ENCODE results near the gene KCNIP4. TPM values are rescaled to one million over a fixed set of nuclear protein-coding genes. Genes with fewer than 3 reads are reported as not detected.

KCNIP4 gene
- total and polyA plus RNA-seq, 12 donors: 0.15 TPM; not detected in 11

DNA sequence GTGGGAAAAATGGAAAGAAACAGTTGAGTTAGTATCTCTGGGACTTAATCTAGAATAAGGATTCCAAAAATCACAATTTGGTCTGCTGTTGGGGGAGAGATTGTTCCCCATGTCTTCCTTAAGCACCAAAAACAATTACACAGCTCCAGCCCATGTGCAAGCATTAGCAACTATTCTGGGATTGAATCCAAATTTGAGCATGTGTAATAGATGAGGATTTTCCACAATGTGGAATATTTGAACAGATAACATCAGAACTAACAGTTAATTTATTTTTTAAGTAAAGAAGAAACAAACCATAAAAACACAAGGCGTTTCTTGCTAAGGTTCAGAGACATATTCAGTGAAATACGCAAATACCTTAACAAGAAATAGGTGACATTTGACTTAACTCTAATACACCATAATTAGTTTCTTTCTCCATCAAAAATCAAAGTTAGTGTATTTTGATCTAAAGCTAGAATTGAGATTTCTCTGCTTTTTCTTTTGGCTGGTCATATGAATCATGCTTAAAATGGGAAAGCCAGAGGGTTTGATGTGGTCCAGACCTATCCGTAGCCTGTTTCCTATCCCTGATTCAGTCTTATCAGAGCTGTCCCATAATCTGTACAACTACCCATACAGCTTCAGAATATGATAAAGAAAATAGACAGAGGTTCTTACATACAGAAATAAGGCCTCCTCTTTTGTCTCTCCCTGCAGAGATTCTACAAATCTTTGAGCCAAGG is 834.9 kb downstream of the KCNIP4 start:
- TF ChIP-seq, protein P1, sequence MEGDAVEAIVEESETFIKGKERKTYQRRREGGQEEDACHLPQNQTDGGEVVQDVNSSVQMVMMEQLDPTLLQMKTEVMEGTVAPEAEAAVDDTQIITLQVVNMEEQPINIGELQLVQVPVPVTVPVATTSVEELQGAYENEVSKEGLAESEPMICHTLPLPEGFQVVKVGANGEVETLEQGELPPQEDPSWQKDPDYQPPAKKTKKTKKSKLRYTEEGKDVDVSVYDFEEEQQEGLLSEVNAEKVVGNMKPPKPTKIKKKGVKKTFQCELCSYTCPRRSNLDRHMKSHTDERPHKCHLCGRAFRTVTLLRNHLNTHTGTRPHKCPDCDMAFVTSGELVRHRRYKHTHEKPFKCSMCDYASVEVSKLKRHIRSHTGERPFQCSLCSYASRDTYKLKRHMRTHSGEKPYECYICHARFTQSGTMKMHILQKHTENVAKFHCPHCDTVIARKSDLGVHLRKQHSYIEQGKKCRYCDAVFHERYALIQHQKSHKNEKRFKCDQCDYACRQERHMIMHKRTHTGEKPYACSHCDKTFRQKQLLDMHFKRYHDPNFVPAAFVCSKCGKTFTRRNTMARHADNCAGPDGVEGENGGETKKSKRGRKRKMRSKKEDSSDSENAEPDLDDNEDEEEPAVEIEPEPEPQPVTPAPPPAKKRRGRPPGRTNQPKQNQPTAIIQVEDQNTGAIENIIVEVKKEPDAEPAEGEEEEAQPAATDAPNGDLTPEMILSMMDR (IDR thresholded peaks at IDR 0.05): no peak
- Histone ChIP-seq H3K4me1 (no peaks in the 10 kb centered on the region), H3K27me3 (no peaks in the 10 kb centered on the region), H3K36me3 (no peaks in the 10 kb centered on the region), H3K4me3 (no peak overlapping the region), H3K9me3 (peaks cover 0 to 30% (median 0%) of the 10 kb centered on the region in 11 donors), H3K27ac (no peak overlapping the region)
- 30 to 36% methylated on average over 3 of the region's 3 CpGs for WGBS, 2 donors
- intact Hi-C loops (cut with DNase I): no loop called here
- ATAC-seq (peak in 1 of 8 donors; percentile 16), DNase-seq (no peak)

DNA sequence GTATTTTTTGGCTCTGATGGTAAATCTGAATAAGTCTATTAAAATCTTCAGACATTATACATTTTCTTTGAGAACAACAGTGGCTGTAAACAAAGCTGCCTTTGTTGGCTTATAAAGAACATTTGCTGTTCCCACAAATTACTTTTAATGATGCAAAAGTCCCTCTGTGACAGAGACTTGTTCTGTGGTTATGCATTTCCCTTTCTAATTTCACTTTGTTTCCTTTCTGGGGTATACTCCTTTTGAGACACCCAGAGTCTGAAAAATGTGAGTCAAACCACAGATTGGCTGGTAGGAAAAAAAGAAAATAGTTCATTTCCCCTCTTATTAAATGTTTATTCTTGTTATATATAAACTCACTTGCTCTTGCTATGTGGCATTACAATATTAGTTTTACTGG is 845.9 kb downstream of the KCNIP4 start:
- H3K27me3 ChIP-seq: no peaks in the 10 kb centered on the region
- H3K4me3 ChIP-seq: no peak overlapping the region
- DNase-seq (no peak), ATAC-seq (no peak)
- H3K4me1 ChIP-seq: no peaks in the 10 kb centered on the region
- TF ChIP-seq, protein P1 (IDR thresholded peaks at IDR 0.05): no peak
- H3K27ac ChIP-seq: no peak overlapping the region
- H3K36me3 ChIP-seq: no peaks in the 10 kb centered on the region
- H3K9me3 ChIP-seq: peaks cover 0 to 25% (median 0%) of the 10 kb centered on the region in 11 donors
- intact Hi-C loops (cut with DNase I): no loop called here

DNA sequence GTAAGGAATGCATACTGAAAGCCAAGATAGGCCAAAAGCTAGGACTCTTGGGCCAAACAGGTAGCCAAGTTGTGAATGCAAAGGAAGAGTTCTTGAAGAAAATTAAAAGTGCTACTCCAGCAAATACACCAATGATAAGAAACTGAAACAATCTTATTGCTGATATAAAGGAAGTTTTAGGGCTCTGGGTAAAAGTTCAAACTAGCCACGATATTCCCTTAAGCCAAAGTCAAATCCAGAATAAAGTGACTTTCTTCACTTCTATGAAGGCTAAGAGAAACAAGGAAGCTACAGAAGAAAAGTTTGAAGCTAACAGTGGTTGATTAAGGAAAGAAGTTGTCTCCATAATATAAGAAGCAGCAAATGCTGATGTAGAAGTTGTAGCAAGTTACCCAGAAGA is 850.7 kb downstream of the KCNIP4 start:
- Histone ChIP-seq H3K4me1 (no peaks in the 10 kb centered on the region), H3K4me3 (no peak overlapping the region), H3K27me3 (no peaks in the 10 kb centered on the region), H3K27ac (no peak overlapping the region), H3K36me3 (no peaks in the 10 kb centered on the region), H3K9me3 (peaks cover 0 to 28% (median 0%) of the 10 kb centered on the region in 11 donors)
- intact Hi-C loops (cut with DNase I): no loop called here
- TF ChIP-seq, protein P1 (IDR thresholded peaks at IDR 0.05): no peak
- WGBS, 2 donors: 67 to 76% methylated on average over 1 of the region's 1 CpG
- DNase-seq (no peak), ATAC-seq (no peak)

DNA sequence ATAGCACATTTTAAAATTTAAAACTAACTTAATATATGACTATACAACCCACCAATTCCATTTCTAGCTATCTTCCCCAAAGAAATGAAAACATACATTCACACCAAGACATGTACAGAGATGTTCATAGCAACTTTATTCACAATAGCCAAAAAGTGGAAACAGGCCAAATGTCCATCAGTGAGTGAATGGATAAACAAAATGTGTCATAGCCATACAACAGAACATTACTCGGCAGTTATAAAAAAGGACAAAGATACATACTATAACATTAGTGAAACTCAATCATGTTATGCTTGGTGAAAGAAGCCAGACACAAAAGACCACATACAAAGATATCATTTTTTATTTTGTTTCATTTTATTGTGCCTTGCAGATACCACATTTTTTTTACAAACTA is 851.5 kb downstream of the KCNIP4 start:
- Histone ChIP-seq H3K9me3 (peaks cover 0 to 21% (median 0%) of the 10 kb centered on the region in 11 donors), H3K27ac (no peak overlapping the region), H3K4me3 (no peak overlapping the region), H3K27me3 (no peaks in the 10 kb centered on the region), H3K4me1 (no peaks in the 10 kb centered on the region), H3K36me3 (no peaks in the 10 kb centered on the region)
- WGBS, 2 donors: 0 to 5% methylated on average over 1 of the region's 1 CpG
- DNase-seq: no peak
- intact Hi-C loops (cut with DNase I): no loop called here
- no peak for ATAC-seq
- TF ChIP-seq, protein P1 (IDR thresholded peaks at IDR 0.05): no peak

All from heart right ventricle (tissue), 16 donors.